Upper lobe of left lung (tissue), 4 donors: Measurements from ENCODE around the gene ECI1.

Experiments used
- EP300 ChIP-seq, 4 donors: sonication (generic); formaldehyde crosslinking; IDR thresholded peaks; one replicate each; pipeline ENCODE4 v1.5.1; 2017; ENCODE audit warnings: antibody characterized with exemption in 4 of 4, control low read depth in 2 of 4
- POLR2A ChIP-seq, 4 donors: fragments of 450-650 bp; IDR thresholded peaks; one replicate each; pipeline ENCODE4 v1.5.1; 2016 to 2017; ENCODE audit warnings: antibody characterized with exemption in 4 of 4, mild to moderate bottlenecking in 2 of 4

DNA sequence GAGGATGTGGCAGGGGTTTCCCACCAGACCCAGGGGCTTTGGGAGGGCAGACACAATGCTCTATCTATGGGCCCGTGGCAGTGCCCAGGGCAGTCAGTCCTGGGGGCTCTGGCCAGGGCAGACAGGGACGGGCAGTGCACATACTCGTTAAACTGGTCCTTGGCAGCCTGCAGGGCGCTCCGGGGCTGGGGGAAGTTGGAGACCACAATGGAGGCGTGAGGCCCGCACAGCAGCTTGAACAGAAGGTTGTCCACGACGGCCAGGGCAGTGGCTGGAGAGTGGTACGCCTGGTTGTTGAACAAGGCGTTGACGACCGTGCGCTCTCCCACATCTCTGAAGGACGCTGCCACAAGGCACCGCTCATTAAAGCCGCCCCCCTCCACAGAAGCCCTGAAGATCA is 35.2 kb upstream of the ECI1 start:
- TF ChIP-seq EP300 (IDR thresholded peaks at IDR 0.05) (no peak), POLR2A (IDR thresholded peaks at IDR 0.05) (no peak)
